ENCODE measurements around the gene CDH23.

The CDH23 gene

DNA sequence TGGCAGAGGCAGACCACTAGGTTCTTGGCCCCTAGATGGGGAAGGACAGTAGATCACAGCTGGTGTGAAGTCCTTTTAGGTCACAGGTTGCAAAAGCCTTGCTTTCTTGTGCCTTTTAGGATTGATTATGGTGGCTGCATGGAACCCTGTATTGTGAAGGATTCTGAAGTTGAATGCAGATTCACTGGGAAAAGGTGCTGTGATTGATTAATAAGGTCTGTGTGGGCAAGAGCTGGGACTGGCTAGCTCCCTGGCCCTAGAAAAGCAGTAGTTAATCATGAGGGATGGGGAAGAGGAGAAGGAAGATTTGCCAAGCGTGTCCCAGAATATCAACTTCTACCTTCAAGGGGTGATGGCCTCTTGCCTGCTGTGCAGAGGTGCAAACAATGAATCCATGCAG lies 105.5 kb downstream of the CDH23 start:
- H3K4me3 ChIP-seq (ENCODE audit: low read depth, low read length), result no peak overlapping the region
- in situ Hi-C loops (cut with HindIII; ENCODE audit: low sequenced_read_pairs), result no loop called here
- DNase-seq (ENCODE audit: low read depth), result no peak
- TF ChIP-seq, protein P1, sequence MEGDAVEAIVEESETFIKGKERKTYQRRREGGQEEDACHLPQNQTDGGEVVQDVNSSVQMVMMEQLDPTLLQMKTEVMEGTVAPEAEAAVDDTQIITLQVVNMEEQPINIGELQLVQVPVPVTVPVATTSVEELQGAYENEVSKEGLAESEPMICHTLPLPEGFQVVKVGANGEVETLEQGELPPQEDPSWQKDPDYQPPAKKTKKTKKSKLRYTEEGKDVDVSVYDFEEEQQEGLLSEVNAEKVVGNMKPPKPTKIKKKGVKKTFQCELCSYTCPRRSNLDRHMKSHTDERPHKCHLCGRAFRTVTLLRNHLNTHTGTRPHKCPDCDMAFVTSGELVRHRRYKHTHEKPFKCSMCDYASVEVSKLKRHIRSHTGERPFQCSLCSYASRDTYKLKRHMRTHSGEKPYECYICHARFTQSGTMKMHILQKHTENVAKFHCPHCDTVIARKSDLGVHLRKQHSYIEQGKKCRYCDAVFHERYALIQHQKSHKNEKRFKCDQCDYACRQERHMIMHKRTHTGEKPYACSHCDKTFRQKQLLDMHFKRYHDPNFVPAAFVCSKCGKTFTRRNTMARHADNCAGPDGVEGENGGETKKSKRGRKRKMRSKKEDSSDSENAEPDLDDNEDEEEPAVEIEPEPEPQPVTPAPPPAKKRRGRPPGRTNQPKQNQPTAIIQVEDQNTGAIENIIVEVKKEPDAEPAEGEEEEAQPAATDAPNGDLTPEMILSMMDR (IDR thresholded peaks at IDR 0.05; ENCODE audit: low read depth, low read length, missing control alignments), result no peak

DNA sequence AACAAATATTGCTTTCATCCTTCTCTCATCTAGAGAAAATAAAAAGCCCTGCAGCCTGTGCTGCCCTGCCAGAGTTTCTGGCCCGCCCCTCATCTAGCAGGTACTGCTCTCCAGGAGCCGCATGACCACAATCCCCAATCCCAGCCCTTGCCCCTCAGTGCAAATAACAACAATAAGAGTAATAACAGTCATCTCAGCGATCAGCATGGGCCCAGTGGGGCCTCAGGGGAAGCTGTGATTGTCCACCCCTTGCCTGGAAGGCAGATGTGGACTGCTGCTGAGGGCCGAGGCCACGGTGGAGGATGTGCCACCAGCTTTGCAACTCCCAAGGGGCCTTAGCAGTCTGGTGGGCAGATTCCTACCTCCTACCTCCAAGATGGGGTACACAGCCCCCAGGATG lies 106.1 kb downstream of the CDH23 start:
- no peak overlapping the region for H3K4me3 ChIP-seq (ENCODE audit: low read depth, low read length)
- in situ Hi-C loops (cut with HindIII; ENCODE audit: low sequenced_read_pairs), result no loop called here
- TF ChIP-seq, protein P1 (IDR thresholded peaks at IDR 0.05; ENCODE audit: low read depth, low read length, missing control alignments), result no peak
- DNase-seq (ENCODE audit: low read depth), result no peak

DNA sequence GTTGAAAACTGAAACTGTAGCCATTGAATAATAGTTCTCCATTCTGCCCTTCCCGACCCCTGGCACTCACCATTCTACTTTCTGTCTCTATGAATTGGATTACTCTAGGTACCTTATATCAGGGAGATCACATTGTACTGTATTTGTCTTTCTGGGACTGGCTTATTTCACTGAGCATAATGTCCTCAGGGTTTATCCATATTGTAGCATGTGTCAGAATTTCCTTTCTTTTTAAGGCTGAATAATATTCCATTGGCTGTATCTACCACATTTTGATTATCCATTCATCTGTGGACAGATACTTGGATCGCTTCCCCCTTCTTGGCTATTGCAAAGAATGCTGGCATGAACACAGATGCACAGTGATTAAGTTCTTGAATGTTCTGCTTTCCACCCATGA lies 107.4 kb downstream of the CDH23 start:
- TF ChIP-seq, protein P1 (IDR thresholded peaks at IDR 0.05; ENCODE audit: low read depth, low read length, missing control alignments), result no peak
- in situ Hi-C loops (cut with HindIII; ENCODE audit: low sequenced_read_pairs), result no loop called here
- no peak for DNase-seq (ENCODE audit: low read depth)
- H3K4me3 ChIP-seq (ENCODE audit: low read depth, low read length), result no peak overlapping the region

DNA sequence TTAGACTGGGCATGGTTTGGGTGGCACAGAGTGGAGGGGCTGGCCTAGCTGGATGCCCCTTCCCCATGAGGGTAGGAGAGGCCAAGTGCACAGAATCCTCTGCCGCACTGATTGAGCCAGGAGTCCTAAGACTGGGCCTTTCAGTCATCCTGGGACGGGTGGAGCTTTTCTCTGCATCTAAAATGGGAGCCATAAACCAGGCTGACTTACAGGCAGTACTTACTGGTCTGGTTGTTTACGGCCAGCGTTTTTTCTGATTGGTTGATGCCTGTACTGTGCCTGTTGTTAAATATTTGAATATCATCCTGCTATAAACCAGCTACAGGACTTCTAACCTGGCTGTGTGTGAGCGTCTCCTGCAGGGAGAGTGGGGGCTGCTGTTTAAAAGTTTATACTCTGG lies 107.8 kb downstream of the CDH23 start:
- DNase-seq (ENCODE audit: low read depth), result no peak
- in situ Hi-C loops (cut with HindIII; ENCODE audit: low sequenced_read_pairs), result no loop called here
- no peak overlapping the region for H3K4me3 ChIP-seq (ENCODE audit: low read depth, low read length)
- TF ChIP-seq, protein P1 (IDR thresholded peaks at IDR 0.05; ENCODE audit: low read depth, low read length, missing control alignments), result no peak

DNA sequence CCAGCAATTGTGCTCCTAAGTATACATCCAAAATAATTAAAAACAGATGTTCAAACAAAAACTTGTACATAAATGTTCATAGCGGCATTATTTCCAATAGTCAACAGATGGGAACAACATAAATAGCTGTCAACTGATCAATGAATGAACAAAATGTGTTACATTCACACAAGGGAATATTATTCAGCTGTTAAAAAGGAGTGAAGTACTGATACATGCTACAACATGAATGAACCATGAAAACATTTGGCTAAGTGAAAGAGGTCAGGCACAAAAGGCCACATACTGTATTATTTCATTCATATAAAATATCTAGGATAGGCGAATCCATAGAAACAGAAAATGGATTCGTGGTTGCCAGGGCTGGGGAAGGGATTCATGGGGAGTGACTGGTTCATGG lies 109.1 kb downstream of the CDH23 start:
- TF ChIP-seq, protein P1 (IDR thresholded peaks at IDR 0.05; ENCODE audit: low read depth, low read length, missing control alignments), result no peak
- in situ Hi-C loops (cut with HindIII; ENCODE audit: low sequenced_read_pairs), result no loop called here
- DNase-seq (ENCODE audit: low read depth), result no peak

DNA sequence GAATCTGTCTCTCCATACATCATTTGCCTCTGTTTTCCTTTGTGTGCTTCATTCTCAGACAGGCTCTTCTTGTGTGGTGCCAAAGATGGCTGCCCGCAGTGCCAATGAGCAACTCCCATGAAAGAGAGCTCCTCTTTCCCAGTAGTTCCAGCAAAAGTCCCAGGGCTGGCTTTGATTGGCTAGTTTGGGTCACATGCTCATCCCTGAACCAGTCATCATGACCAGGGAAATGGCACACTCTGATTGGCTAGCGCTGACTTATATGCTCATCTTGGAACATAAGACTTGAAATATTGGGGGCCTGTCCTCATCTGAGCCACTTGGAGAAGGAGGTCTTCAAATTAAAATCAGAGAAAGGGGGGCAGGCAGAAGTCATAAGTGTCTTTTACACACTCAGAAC lies 112.7 kb downstream of the CDH23 start:
- TF ChIP-seq, protein P1 (IDR thresholded peaks at IDR 0.05; ENCODE audit: low read depth, low read length, missing control alignments), result no peak
- no peak for DNase-seq (ENCODE audit: low read depth)
- in situ Hi-C loops (cut with HindIII; ENCODE audit: low sequenced_read_pairs), result no loop called here
- H3K4me3 ChIP-seq (ENCODE audit: low read depth, low read length), result no peak overlapping the region

More for the DNA sequence above, 109.1 kb downstream of the CDH23 start:
- H3K4me3 ChIP-seq (ENCODE audit: low read depth, low read length), result no peak overlapping the region

DNA sequence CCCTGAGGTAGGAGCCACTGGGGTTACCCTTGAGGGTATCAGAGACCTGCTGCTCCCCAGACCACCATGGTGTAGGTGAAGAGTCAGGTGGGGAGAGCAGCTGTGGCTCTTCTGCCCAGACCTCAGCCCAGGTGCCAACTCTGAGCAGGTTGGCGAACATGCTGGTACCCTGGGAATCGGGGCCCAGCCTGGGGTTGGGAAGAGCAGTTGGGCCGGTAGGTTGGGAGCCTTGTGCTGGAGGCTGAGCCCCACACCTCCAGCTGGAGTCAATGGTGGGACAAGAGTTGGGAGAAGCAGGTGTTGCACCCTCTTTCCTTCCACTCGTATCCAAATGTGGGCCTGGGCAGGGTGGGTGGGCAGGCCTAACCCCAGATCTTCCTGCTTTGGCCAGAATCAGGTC lies 114.5 kb downstream of the CDH23 start:
- in situ Hi-C loops (cut with HindIII; ENCODE audit: low sequenced_read_pairs), result loop anchor here (5.0 kb wide), 1 partner anchor 41 kb away; no protein-coding TSS in a partner anchor
- TF ChIP-seq, protein P1 (IDR thresholded peaks at IDR 0.05; ENCODE audit: low read depth, low read length, missing control alignments), result no peak
- H3K4me3 ChIP-seq (ENCODE audit: low read depth, low read length), result no peak overlapping the region
- no peak for DNase-seq (ENCODE audit: low read depth)

Data from astrocyte of the cerebellum (primary cell).